SK-N-SH (cell line): ENCODE measurements around the gene S100A5.

Experiments used
- CTCF ChIP-seq: fragments of 200-600 bp; sonication (generic); IDR thresholded peaks from 2 replicates; pipeline ENCODE4 v1.6.1; 2017; ENCODE audit warnings: antibody characterized with exemption, mild to moderate bottlenecking, moderate library complexity
- RCOR1 ChIP-seq: fragments of 150-350 bp; IDR thresholded peaks from 2 replicates; pipeline ENCODE4 v1.6.1; 2017; ENCODE audit warnings: antibody characterized with exemption, low read length

DNA sequence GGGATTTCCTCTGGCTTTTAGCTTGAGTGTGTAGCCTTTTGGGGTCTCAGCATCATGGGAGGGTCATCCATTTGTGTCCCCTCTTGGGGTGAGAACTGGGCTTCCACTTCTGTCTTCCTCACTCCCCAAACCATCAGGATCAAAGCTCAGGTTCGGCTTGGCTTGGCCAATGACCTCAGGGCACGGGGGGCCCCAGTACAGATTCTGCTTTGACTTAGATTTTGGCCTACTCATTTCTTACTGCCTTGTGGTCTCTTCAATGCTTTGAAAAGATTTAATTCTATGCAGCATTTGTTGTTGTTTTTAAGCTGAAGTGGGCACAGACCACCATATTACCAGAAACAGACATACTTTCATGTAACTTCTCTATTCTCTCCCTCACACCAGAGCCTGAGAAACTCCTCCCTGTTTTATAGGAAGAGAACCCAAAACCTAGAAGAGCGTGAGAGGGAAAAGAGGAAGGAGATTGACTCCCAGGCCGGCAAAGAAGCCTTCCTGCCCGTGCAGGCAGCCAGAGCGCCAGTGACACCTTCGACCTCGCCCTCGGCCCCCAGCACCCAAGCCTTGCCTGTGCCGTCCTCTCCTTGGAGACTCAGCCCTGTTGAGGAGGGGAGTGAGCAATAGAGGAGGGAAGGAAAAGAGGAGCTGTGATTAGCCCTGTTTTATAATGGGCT is 10.2 kb upstream of the S100A5 start:
- TF ChIP-seq RCOR1 = no peak
- no peak for TF ChIP-seq CTCF
